GM10847 (cell line): ENCODE results near the gene POU2F3.

Experiments
- POLR2A ChIP-seq: IDR thresholded peaks from 2 replicates; pipeline ENCODE4 v1.6.1; 2011; ENCODE audit not compliant: insufficient read length; ENCODE audit errors: extremely low read depth

POU2F3 gene

DNA sequence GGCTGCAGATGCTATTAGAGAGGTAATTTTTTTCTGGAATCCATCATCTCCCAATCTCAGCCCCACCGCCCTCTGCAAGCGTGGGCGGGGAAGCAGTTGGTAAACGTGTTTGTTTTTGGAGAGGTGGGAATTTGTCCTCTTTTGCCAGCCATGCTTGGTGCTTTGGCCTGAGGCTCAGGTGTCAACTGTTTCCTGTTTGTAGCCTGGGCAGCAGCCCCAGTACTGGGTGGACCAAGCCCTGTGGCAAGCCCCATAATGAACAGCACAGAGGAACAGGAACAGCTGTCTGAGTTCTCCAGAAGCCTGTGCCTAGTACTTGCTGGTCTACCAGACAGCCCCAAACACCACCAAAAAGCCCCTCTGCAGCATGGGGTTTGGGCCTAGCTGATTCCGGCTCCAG lies 39.6 kb downstream of the POU2F3 start:
- TF ChIP-seq POLR2A, result no peak

DNA sequence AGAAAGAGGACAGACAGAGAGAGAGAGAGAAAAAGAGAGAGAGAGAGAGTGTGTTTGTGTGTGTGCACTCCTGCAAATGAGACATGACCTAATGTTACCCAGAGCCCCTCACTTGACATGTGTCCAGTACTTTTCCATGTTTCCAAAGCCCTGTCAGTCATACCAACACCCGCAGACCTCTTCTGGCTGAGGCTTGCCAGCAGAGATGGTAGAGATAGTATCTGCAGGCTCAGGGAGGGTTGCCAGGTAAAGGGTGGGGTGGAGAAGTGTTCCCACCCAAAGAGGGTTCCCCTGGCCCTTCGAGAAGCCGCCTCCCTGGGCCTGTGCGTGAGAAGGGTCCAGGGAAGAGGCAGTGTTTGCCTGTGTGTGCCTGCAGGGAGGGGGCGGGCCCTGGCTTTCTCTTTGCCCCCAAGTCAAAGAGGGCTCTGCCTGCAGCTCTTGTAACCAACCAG lies 40.7 kb downstream of the POU2F3 start:
- TF ChIP-seq POLR2A, result no peak

GRCh38 chr11:120281143-120281795 lies 41.3 kb downstream of the POU2F3 start:
- no peak for TF ChIP-seq POLR2A

- no peak for TF ChIP-seq POLR2A
Observed at GRCh38 chr11:120283124-120283523, 43.2 kb downstream of the POU2F3 start.

GRCh38 chr11:120284272-120284671 lies 44.3 kb downstream of the POU2F3 start:
- no peak for TF ChIP-seq POLR2A

- no peak for TF ChIP-seq POLR2A
Observed at GRCh38 chr11:120285256-120285655, 45.3 kb downstream of the POU2F3 start.

GRCh38 chr11:120288021-120288420 lies 48.1 kb downstream of the POU2F3 start:
- TF ChIP-seq POLR2A, result no peak

DNA sequence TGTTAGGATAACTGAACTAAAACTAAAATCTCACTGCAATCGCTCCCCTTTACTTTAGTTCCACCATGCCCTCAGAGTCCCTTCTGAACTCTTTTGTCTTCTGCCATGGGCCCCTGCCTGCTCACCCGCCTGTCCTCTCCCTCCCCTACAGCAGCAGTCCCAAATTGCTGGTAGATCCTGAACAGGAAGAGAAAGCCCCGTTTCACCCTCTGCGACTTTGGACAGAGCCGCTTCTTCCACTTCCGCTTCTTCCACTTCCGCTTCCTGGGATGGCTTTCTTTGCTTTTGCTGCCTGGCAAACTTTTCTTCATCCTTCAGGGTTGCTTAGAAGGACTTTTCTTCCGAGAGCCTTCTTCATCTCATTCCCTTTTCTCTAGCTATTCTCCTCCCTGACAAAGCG lies 49.5 kb downstream of the POU2F3 start:
- no peak for TF ChIP-seq POLR2A

- no peak for TF ChIP-seq POLR2A
Observed at GRCh38 chr11:120290956-120291355, 51.0 kb downstream of the POU2F3 start.

DNA sequence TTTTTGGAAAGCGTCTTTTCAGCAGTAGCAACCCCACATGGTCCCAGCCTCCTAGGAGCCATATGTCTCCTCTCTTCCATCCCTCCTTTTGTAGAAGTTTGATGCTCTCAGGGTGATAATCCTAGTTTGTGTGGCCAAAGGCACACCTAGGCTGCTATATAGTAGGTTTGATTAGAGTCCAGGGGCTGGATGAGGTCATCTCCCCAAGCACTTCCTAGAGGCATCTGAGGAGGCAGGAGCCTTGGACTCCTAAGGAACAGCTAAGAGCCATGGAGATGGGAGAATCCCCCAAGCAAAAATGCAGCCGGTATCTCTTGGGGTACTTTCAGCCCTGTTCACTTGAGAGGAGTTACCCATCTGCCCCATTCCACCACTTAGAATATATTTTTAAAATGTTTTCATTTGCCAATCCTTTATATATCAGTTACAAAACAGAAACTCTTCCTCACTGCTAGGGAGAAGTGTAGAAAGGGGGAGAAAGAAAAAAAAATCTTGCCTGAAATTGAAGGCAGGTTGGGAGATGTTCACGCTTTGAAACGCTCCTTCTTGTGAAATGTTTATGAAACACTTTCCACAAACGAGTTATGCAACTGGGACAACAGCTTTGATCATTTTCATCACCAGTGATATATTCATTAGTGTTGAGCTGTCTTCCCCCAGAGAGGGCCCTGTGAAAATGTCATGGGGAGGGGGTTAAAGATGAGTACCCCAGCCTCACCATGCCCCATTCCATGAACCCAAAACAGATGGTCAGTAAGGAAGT lies 53.3 kb downstream of the POU2F3 start:
- no peak for TF ChIP-seq POLR2A

- no peak for TF ChIP-seq POLR2A
Observed at GRCh38 chr11:120294096-120294495, 54.2 kb downstream of the POU2F3 start.

DNA sequence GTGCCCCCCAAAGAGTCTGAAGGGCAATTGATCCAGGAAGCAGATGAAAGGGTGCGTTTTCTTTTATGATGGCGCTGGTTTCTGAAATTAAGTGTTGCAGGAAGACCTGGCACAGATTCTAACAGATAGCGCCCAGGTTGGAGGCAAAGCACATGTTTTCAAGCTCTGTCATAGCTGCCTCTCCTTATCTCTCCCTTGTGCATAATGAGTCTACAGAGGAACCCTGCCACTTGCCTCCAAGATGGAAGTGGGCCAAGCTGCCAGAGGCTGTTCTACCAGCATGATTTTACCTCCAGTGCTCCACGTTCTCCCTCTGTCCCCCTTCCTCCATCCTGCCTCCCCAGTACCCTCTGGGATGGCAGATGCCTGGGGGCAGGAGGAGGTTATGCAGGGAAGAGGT lies 55.2 kb downstream of the POU2F3 start:
- no peak for TF ChIP-seq POLR2A

DNA sequence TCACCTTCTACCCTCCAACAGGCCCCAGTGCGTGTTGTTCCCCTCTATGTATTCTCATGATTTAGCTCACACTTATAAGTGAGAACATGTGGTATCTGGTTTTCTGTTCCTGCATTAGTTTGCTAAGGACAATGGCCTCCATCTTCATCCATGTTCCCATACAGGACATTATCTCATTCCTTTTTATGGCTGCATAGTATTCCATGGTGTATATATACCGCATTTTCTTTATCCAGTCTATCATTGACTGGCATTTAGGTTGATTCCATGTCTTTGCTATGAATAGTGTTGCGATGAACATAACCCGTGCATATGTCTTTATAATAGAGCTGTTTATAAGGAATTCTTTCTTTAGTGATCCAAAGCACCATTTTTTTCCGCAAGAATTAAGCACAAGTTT lies 56.6 kb downstream of the POU2F3 start:
- TF ChIP-seq POLR2A, result no peak

DNA sequence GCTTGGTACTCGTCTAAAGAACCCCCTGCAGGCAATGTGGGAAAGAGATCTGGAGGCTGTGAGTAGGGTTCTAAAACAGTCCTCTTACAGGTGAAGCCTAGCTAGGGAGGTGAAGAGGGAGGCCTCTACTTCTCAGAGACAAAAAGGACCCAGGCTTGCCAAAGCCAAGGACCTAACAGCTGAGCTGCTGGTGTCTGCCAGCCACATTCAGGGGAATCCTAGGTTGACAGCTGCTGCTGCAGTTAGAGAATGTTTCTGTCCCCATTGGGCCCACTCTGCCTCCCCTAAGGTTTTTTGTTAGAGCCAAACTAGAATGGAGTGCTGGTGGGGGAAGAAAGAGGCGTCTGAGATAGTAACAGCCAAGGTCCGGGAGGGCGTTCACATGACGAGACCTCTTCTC lies 58.5 kb downstream of the POU2F3 start:
- no peak for TF ChIP-seq POLR2A

- TF ChIP-seq POLR2A, result no peak
Observed at GRCh38 chr11:120302001-120302805, 62.3 kb downstream of the POU2F3 start.
